ENCODE measurements around the gene FGF12.

The FGF12 gene

GRCh38 chr3:192408647-192409200, 318.6 kb downstream of the FGF12 start:
- DNase-seq: peak; percentile 8

GRCh38 chr3:192408007-192408646, 319.2 kb downstream of the FGF12 start:
- no peak for DNase-seq

- DNase-seq: no peak
These were observed 327.6 kb downstream of the FGF12 start for GRCh38 chr3:192399767-192400166.

- no peak for DNase-seq
These were observed 330.3 kb downstream of the FGF12 start for GRCh38 chr3:192397012-192397411.

GRCh38 chr3:192395506-192395905, 331.8 kb downstream of the FGF12 start:
- DNase-seq: no peak

- DNase-seq: no peak
These were observed 334.4 kb downstream of the FGF12 start for GRCh38 chr3:192392986-192393385.

GRCh38 chr3:192382861-192383260, 344.5 kb downstream of the FGF12 start:
- DNase-seq: no peak

GRCh38 chr3:192373586-192373985, 353.8 kb downstream of the FGF12 start:
- DNase-seq: no peak

- DNase-seq: peak; percentile 47
These were observed 354.3 kb downstream of the FGF12 start for GRCh38 chr3:192373032-192373431.

- peak; percentile 51 for DNase-seq
These were observed 354.7 kb downstream of the FGF12 start for GRCh38 chr3:192372616-192373015.

- no peak for DNase-seq
These were observed 355.4 kb downstream of the FGF12 start for GRCh38 chr3:192371870-192372400.

GRCh38 chr3:192367616-192368015, 359.7 kb downstream of the FGF12 start:
- DNase-seq: no peak

GRCh38 chr3:192366916-192367315, 360.4 kb downstream of the FGF12 start:
- no peak for DNase-seq

- no peak for DNase-seq
These were observed 361.8 kb downstream of the FGF12 start for GRCh38 chr3:192365571-192365970.

GRCh38 chr3:192364316-192364715, 363.0 kb downstream of the FGF12 start:
- no peak for DNase-seq

- no peak for DNase-seq
These were observed 372.7 kb downstream of the FGF12 start for GRCh38 chr3:192354687-192355086.

- DNase-seq: no peak
These were observed 375.2 kb downstream of the FGF12 start for GRCh38 chr3:192352142-192352541.

GRCh38 chr3:192351441-192351840, 375.9 kb downstream of the FGF12 start:
- no peak for DNase-seq

- DNase-seq: no peak
These were observed 387.3 kb downstream of the FGF12 start for GRCh38 chr3:192340031-192340430.

GRCh38 chr3:192339214-192339613, 388.1 kb downstream of the FGF12 start:
- no peak for DNase-seq

GRCh38 chr3:192336286-192336685, 391.1 kb downstream of the FGF12 start:
- no peak for DNase-seq

- no peak for DNase-seq
These were observed 394.7 kb downstream of the FGF12 start for GRCh38 chr3:192332386-192333291.

- peak; percentile 21 for DNase-seq
These were observed 395.5 kb downstream of the FGF12 start for GRCh38 chr3:192331749-192332385.
